NCI-H2081 (cell line): Measurements from ENCODE around the gene GGTA1.
A peak's percentile ranks its signal among the peaks of the same experiment; 100 is the strongest.

Experiments
- DNase-seq, 2 experiments: peaks; one replicate each; lab custom pipeline; 2025; lab: John Stamatoyannopoulos, UW

Gene GGTA1

GRCh38 chr9:121499177-121499426 is 542 bp downstream of the GGTA1 start:
- DNase-seq, result no peak

- no peak for DNase-seq
Observed at GRCh38 chr9:121498487-121499176, 1.0 kb downstream of the GGTA1 start.

GRCh38 chr9:121498150-121498486 is 1.5 kb downstream of the GGTA1 start:
- peak; percentile 78 for DNase-seq

- no peak for DNase-seq
Observed at GRCh38 chr9:121495976-121496375, 3.7 kb downstream of the GGTA1 start.

GRCh38 chr9:121494192-121494591 is 5.5 kb downstream of the GGTA1 start:
- no peak for DNase-seq

GRCh38 chr9:121491111-121491510 is 8.5 kb downstream of the GGTA1 start:
- DNase-seq, result no peak

GRCh38 chr9:121489344-121489743 is 10.3 kb downstream of the GGTA1 start:
- no peak for DNase-seq

- no peak for DNase-seq
Observed at GRCh38 chr9:121486043-121486442, 13.6 kb downstream of the GGTA1 start.

GRCh38 chr9:121485623-121486022 is 14.0 kb downstream of the GGTA1 start:
- no peak for DNase-seq

GRCh38 chr9:121484651-121485446 is 14.8 kb downstream of the GGTA1 start:
- DNase-seq, result no peak

GRCh38 chr9:121483473-121484031 is 16.1 kb downstream of the GGTA1 start:
- no peak for DNase-seq

GRCh38 chr9:121483049-121483448 is 16.6 kb downstream of the GGTA1 start:
- no peak for DNase-seq

GRCh38 chr9:121478816-121479676 is 20.6 kb downstream of the GGTA1 start:
- no peak for DNase-seq

- no peak for DNase-seq
Observed at GRCh38 chr9:121476156-121476555, 23.5 kb downstream of the GGTA1 start.

- DNase-seq, result no peak
Observed at GRCh38 chr9:121474231-121474947, 25.3 kb downstream of the GGTA1 start.

GRCh38 chr9:121473229-121473628 is 26.4 kb downstream of the GGTA1 start:
- DNase-seq, result no peak

- DNase-seq, result no peak
Observed at GRCh38 chr9:121472446-121472845, 27.2 kb downstream of the GGTA1 start.

GRCh38 chr9:121466142-121466541 is 33.5 kb downstream of the GGTA1 start:
- DNase-seq, result no peak

- DNase-seq, result no peak
Observed at GRCh38 chr9:121464968-121465367, 34.7 kb downstream of the GGTA1 start.

- no peak for DNase-seq
Observed at GRCh38 chr9:121463026-121463807, 36.4 kb downstream of the GGTA1 start.

- DNase-seq, result no peak
Observed at GRCh38 chr9:121459513-121459912, 40.1 kb downstream of the GGTA1 start.
